Nephron (organoid): Measurements from ENCODE around the gene PLPPR1.
A peak's percentile ranks its signal among the peaks of the same experiment; 100 is the strongest.

Experiments used
- H3K27ac Mint-ChIP-seq, 3 experiments: 2 replicates each; pipeline ENCODE4 v1.8.0; 2020; ENCODE audit warnings: mixed read lengths in 3 of 3, mild to moderate bottlenecking in 2 of 3, moderate library complexity in 1 of 3
- H3K27me3 Mint-ChIP-seq: 2 replicates; pipeline ENCODE4 v1.8.0; 2021; ENCODE audit warnings: low read depth, mild to moderate bottlenecking, moderate library complexity, mixed read lengths
- H3K36me3 Mint-ChIP-seq: 2 replicates; pipeline ENCODE4 v1.8.0; 2020; ENCODE audit warnings: low read depth, mixed read lengths
- H3K4me1 Mint-ChIP-seq: 2 replicates; pipeline ENCODE4 v1.8.0; 2020; ENCODE audit warnings: mixed read lengths
- H3K4me3 Mint-ChIP-seq, 3 experiments: 2 replicates each; pipeline ENCODE4 v1.8.0; 2020; ENCODE audit warnings: mild to moderate bottlenecking in 3 of 3, mixed read lengths in 3 of 3, moderate library complexity in 2 of 3
- H3K9me3 Mint-ChIP-seq: 2 replicates; pipeline ENCODE4 v1.8.0; 2020; ENCODE audit warnings: mixed read lengths
- TF ChIP-seq, protein P1 (sequence below), 3 experiments: fragments of 200-600 bp; sonication (generic); IDR thresholded peaks; one replicate each; pipeline ENCODE4 v1.5.0; 2021; ENCODE audit warnings: antibody characterized with exemption in 3 of 3; ENCODE audit not compliant: unreplicated experiment in 3 of 3

The PLPPR1 gene

DNA sequence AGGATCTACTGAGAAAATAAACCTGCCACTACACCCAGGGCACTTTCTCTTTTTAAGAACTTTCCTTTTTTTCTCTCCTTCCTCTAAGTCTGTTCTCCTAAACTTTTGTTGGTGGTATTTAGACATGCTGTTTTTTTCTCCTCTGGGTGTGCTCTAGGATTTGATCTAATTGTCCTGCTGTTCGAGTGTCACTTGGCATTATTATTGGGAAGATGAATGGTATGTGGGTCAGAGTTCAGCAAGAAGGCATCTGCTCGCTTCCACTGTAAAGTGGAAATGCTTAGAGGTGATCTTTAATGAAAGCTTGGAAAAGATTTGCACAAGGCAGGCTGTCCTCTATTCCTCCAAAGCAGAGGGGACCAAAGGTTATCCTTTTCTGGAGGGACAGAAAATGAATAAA, 1.3 kb upstream of the PLPPR1 start:
- Mint-ChIP-seq H3K36me3 (no peaks in the 10 kb centered on the region), H3K27ac (no peak overlapping the region), H3K4me1 (peaks cover 18% of the 10 kb centered on the region), H3K27me3 (peaks cover 62% of the 10 kb centered on the region), H3K9me3 (no peaks in the 10 kb centered on the region), H3K4me3 (peak overlapping the region; percentile 52 to 64 (median 60))
- TF ChIP-seq, protein P1, sequence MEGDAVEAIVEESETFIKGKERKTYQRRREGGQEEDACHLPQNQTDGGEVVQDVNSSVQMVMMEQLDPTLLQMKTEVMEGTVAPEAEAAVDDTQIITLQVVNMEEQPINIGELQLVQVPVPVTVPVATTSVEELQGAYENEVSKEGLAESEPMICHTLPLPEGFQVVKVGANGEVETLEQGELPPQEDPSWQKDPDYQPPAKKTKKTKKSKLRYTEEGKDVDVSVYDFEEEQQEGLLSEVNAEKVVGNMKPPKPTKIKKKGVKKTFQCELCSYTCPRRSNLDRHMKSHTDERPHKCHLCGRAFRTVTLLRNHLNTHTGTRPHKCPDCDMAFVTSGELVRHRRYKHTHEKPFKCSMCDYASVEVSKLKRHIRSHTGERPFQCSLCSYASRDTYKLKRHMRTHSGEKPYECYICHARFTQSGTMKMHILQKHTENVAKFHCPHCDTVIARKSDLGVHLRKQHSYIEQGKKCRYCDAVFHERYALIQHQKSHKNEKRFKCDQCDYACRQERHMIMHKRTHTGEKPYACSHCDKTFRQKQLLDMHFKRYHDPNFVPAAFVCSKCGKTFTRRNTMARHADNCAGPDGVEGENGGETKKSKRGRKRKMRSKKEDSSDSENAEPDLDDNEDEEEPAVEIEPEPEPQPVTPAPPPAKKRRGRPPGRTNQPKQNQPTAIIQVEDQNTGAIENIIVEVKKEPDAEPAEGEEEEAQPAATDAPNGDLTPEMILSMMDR (IDR thresholded peaks at IDR 0.05; ENCODE audit: unreplicated experiment in 3 of 3): no peak

DNA sequence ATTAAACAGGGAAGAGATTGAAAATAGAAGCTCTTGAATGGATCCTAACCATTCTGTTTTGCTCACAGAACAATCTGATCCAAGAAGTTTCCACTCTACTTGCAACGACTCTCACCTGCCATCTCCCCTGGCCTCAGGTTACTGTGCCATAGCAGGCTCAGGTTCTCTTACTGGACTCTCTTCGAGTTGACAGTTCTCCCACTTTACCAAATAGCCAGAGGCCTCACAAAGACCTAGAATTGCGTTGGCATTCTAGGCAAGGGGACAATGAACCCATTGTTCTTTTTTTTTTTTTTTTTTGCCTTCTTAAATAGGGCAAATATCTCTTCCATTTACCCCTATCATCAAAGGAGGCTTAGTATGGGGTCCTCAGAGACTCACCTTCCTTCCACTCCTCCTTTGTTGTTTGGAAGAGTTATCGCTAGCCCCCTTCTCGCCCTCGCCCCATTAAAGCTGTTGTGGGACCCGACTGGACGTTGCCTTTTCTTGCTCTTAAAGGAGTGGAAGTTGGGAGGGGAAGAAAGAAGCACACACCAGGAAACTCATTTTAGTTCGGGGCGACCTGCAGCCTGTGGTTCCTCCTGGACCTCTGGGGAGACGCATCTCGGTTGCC, 688 bp upstream of the PLPPR1 start:
- Mint-ChIP-seq H3K4me1 (peaks cover 18% of the 10 kb centered on the region), H3K27ac (peak overlapping the region in 1 of 3 experiments; percentile 66), H3K36me3 (no peaks in the 10 kb centered on the region), H3K27me3 (peaks cover 68% of the 10 kb centered on the region), H3K4me3 (peak overlapping the region; percentile 91 to 92 (median 92)), H3K9me3 (no peaks in the 10 kb centered on the region)
- TF ChIP-seq, protein P1 (IDR thresholded peaks at IDR 0.05; ENCODE audit: unreplicated experiment in 3 of 3): no peak

DNA sequence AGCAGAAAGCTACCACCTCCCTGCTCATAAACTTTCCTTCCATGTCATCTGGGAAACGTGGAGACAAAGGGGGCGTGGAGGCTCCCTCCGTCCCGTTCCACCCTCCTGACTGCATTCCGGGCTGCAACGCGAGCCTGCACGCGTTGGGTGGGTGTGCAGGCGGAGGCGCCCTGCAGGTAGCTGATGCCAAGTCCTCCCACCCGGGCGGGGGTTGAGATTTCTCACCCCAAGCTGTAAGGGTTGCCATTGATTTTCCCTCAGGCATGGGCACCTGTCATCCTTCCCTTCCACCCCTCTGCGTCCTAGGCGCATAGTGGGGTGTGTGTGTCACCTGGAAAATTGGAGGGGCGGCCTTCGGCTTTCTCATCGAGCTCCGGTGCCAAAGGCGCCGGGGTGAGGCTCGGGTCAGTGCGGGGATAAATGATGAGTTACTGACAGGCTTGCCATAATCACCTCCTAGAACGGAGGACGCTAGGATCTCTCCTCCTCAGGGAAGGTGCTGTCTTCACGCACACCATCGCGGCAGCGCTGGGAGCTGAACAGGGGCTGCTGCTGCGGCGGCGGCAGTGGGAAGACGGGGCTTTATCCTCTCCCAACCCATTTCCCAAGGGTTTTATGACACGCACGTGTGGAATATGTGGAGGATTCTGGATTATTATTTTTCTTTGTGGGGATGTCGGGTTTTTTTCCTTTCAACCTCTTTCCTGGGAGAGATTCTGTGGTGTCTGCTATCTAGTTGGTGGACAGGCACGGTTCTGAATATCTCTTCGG, 973 bp downstream of the PLPPR1 start:
- Mint-ChIP-seq H3K4me1 (peaks cover 18% of the 10 kb centered on the region), H3K36me3 (no peaks in the 10 kb centered on the region), H3K27ac (no peak overlapping the region), H3K27me3 (peaks cover 83% of the 10 kb centered on the region), H3K4me3 (peak overlapping the region; percentile 91 to 92 (median 92)), H3K9me3 (no peaks in the 10 kb centered on the region)
- TF ChIP-seq, protein P1 (IDR thresholded peaks at IDR 0.05; ENCODE audit: unreplicated experiment in 3 of 3): no peak

DNA sequence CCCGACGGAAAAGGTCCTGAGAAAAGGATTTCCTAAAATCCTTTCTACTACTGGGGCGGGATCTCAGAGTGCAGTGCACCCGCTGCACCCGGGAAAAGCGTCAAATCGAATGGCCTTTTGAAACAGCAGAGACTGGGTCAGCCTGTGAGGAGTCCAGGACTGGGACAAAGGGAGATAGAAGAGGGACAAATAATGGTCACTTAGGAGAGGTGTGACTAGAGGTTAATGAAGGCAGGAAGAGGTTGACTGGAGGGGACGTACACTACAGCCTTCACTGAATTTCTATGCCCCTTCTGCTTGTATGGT, 1.5 kb downstream of the PLPPR1 start:
- no peaks in the 10 kb centered on the region for H3K9me3 Mint-ChIP-seq
- TF ChIP-seq, protein P1 (IDR thresholded peaks at IDR 0.05; ENCODE audit: unreplicated experiment in 3 of 3): no peak
- H3K27me3 Mint-ChIP-seq: peaks cover 85% of the 10 kb centered on the region
- H3K27ac Mint-ChIP-seq: no peak overlapping the region
- H3K36me3 Mint-ChIP-seq: no peaks in the 10 kb centered on the region
- H3K4me3 Mint-ChIP-seq: peak overlapping the region; percentile 91 to 92 (median 92)
- peaks cover 18% of the 10 kb centered on the region for H3K4me1 Mint-ChIP-seq

DNA sequence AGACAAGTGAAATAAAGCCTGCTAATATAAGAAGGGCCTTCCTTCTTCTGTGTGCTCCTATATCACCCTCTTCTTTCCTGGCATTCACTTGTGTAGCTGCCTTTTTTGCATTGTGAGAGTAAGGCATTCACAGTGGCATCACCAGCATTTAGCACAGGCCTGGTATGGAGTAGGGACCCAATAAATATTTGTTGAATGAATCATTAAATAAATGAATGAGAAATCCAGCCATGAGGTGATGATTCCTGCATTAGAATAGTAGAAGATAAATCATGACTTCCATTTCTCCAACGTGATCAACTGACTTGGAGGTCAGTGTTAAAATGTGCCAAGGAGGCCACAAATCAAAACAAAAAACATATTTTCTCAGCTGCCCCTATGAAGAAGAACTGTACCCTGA, 3.9 kb downstream of the PLPPR1 start:
- TF ChIP-seq, protein P1 (IDR thresholded peaks at IDR 0.05; ENCODE audit: unreplicated experiment in 3 of 3): no peak
- Mint-ChIP-seq H3K9me3 (no peaks in the 10 kb centered on the region), H3K36me3 (no peaks in the 10 kb centered on the region), H3K27me3 (peaks cover 80% of the 10 kb centered on the region), H3K4me1 (peaks cover 7% of the 10 kb centered on the region), H3K27ac (no peak overlapping the region), H3K4me3 (no peak overlapping the region)

DNA sequence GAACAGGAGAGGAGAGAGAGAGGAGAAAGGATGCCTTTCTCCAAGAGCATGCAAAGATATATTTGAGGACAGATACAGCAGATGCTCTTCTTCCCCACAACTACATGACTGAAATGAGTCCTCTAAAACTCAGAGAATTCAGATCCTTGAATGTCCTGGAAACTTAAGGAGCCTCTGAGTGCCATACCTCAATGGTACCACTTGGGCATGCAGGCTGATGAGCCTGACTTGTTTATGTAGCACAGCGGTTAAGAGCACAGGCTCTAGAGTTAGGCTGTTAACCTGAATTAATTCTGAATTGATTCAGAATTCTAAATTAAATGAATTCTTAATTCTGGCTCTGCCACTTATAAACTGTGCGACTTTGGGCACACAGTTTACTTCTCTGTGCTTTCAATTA, 5.7 kb downstream of the PLPPR1 start:
- TF ChIP-seq, protein P1 (IDR thresholded peaks at IDR 0.05; ENCODE audit: unreplicated experiment in 3 of 3): no peak
- Mint-ChIP-seq H3K9me3 (no peaks in the 10 kb centered on the region), H3K27me3 (peaks cover 62% of the 10 kb centered on the region), H3K4me3 (no peak overlapping the region), H3K4me1 (peaks cover 5% of the 10 kb centered on the region), H3K36me3 (no peaks in the 10 kb centered on the region), H3K27ac (no peak overlapping the region)
